ENCODE data around the gene RREB1.

The RREB1 gene

GRCh38 chr6:7164536-7165001 is 56.8 kb downstream of the RREB1 start:
- no peak for DNase-seq (ENCODE audit: low read depth)

DNA sequence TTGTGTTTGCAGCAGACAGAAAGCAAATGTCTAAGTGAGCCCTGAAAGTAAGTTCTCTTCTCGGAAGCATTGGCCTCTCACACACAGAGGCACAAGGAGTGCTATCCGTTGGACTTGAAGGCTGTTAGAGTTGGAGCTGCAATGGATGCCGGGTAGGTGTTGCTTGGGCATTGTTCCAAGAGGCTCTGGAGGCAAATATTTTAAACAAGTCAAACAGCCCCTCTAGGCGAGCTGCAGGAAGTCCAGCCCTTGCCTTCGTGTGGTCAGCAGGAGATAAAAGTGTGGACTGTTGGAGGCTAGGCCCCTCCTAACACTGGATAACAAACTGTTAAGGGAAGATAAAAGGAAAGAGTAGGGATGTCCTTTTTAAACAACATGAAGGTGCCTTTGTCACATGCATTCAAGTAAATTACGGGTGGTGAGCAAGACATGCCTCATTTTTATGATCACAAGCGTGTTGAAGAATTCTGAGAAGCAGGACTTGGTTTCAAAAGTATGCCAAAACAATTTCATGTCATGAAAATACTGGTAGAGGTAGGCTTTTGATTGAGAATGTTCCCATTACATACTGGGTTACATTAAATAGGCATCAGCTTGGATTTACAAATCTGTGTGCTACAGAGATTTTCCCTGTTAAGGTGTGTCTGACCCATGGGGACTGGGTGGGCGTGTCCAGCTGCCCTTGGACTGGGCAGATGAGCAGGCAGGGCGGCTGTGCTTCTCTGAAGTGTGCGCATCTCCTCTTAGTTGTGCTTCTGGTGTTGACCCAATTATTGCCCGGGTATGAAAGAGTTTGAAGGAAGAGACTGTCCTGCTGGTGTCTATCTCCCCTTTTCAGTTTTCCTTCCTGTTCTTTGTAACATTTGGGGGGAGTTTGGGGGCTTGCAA is 57.5 kb downstream of the RREB1 start:
- DNase-seq (ENCODE audit: low read depth) = no peak

DNA sequence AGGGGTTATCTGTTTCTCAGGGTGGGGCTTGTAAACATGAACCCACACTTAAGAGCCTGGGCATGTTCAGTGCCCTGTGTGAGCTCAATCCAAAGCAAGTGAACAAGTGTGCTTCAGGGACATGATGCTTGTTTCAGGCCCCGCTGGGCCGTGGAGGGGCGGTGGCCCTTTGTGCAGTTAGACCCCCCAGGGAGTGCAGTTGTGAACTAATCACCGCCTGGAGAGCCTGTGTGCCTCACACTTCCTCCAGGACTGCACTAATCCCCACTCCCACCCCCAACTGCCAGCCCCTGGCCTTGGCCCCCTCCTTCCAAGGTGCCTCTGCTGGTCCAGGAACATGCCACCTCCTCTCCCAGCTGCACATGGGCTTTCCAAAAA is 58.1 kb downstream of the RREB1 start:
- no peak for DNase-seq (ENCODE audit: low read depth)

DNA sequence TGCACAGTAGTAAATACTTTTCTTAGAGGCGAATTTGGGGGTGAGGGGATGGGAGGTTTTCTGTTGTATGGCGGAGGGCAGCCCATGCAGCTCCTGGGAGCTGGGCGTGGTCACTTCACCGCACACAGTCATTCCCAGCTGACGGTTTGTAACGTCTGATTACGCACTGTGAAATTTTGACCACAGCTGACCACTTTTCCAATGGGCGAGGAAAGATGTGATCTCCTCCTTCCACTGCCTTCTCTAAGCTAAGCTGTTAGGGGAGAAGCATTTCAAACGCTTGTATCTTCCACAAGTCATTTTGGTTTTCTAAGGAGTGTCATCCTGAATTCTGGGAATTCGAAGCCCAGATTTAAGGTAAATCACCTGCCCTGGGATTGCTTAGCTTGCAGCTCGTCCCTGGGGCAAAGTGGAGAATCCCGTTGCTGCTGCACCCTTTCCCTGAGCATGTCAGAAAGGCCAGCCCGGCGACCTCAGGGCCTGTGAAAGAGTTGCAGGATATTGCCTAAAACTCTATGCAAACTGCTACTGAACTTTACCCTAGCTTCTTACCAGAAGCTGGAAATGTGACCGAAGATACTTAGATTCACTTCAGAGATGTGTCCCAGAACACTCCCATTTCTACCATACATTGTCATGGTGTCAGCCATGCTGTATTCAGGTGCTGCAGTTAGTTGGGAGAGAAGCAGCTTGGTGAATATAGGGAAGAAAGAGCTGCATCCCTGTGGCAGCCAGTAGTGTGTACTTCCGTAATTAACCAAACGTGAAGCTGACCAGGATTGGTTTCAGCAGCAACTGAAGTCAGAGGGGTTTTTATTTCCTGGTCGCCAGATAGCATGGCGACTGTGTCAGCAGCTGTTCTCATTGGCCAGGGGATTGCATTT is 58.9 kb downstream of the RREB1 start:
- no peak for DNase-seq (ENCODE audit: low read depth)

GRCh38 chr6:7169296-7169721 is 61.5 kb downstream of the RREB1 start:
- DNase-seq (ENCODE audit: low read depth) = no peak

- no peak for DNase-seq (ENCODE audit: low read depth)
These were observed 62.5 kb downstream of the RREB1 start for GRCh38 chr6:7170117-7170732.

DNA sequence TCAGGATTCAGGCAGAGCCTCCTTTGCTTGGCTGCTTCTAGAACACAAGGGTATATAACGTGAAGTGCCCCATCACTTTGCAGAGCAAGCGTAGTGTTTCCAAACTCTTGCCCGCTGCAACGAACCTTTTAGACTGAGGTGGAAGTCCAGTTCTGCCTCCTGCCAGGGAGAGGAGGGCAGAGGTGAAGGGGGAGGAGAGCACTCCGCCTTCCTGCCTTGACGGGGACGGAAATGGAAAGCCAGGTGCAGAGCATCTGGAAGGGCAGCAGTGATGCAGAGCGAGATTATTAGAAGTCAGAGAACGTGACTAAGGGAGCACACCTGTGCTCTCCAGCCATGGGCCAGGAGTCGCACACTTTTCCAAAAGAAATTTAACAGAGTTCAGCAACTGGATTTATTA is 63.4 kb downstream of the RREB1 start:
- DNase-seq (ENCODE audit: low read depth) = no peak

DNA sequence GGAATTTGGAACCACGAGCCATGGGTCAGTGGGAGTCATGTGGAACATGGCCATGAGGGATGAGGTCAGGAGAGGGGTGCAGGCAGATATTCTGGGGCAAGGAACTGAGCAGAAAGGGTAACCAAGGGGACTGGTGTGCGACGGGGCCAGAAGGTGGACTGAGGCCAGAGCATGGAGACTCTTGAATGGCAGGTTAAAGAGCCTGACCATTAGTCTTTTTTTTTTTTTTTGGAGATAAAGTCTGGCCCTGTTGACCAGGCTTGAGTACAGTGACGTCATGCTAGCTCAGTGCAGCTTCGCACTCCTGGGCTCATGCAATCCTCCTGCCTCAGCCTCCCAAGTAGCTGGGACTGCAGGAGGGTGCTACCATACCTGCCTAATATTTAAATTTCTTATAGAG is 64.0 kb downstream of the RREB1 start:
- no peak for DNase-seq (ENCODE audit: low read depth)

DNA sequence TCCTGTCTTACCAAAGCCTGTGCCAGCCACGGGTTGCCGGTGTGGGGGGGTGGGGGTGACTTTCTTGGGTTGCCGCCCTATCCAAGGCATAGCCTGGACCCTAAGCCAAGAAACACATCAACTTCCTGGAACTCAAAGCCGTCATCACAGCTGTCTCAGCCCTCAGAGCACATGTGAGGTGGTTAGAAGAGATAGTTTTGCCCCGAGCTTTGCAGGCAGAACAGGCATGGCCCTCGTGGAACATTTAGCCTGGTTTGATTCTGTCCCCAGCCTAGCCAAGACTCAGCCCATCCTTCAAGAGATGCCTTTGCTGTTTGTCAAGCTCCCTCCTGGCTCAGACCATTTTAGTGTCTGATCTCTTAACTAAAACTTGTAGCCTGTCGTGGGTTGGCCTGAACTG is 64.9 kb downstream of the RREB1 start:
- no peak for DNase-seq (ENCODE audit: low read depth)

- no peak for DNase-seq (ENCODE audit: low read depth)
These were observed 66.2 kb downstream of the RREB1 start for GRCh38 chr6:7173843-7174503.

GRCh38 chr6:7175462-7175861 is 67.7 kb downstream of the RREB1 start:
- DNase-seq (ENCODE audit: low read depth) = no peak

- no peak for DNase-seq (ENCODE audit: low read depth)
These were observed 68.4 kb downstream of the RREB1 start for GRCh38 chr6:7176208-7176607.

DNA sequence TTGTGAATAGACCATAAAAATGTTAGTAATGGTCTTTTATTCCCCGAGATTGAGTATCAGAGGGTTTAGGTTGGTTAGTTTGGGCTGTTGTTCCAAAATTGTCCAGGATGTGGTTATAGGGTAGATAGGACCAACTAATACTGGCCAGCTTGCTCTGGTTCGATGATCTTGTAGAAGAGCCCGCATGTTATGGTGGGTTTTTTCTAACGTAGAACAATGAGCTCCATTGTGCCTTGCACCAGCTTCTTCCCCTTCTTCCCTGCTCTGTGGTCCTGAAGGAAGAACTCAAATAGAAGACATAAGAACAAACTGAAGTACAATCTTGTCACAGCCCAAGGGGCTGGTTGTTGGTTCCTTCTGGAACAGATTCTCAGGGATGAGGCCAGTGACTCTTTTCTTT is 70.5 kb downstream of the RREB1 start:
- DNase-seq (ENCODE audit: low read depth) = no peak

GRCh38 chr6:7180751-7181150 is 73.0 kb downstream of the RREB1 start:
- DNase-seq (ENCODE audit: low read depth) = no peak

GRCh38 chr6:7183707-7184106 is 75.9 kb downstream of the RREB1 start:
- no peak for DNase-seq (ENCODE audit: low read depth)

- peak; percentile 60 for DNase-seq (ENCODE audit: low read depth)
These were observed 76.7 kb downstream of the RREB1 start for GRCh38 chr6:7184502-7184901.

GRCh38 chr6:7185561-7185960 is 77.8 kb downstream of the RREB1 start:
- DNase-seq (ENCODE audit: low read depth) = no peak

GRCh38 chr6:7188492-7188891 is 80.7 kb downstream of the RREB1 start:
- no peak for DNase-seq (ENCODE audit: low read depth)

DNA sequence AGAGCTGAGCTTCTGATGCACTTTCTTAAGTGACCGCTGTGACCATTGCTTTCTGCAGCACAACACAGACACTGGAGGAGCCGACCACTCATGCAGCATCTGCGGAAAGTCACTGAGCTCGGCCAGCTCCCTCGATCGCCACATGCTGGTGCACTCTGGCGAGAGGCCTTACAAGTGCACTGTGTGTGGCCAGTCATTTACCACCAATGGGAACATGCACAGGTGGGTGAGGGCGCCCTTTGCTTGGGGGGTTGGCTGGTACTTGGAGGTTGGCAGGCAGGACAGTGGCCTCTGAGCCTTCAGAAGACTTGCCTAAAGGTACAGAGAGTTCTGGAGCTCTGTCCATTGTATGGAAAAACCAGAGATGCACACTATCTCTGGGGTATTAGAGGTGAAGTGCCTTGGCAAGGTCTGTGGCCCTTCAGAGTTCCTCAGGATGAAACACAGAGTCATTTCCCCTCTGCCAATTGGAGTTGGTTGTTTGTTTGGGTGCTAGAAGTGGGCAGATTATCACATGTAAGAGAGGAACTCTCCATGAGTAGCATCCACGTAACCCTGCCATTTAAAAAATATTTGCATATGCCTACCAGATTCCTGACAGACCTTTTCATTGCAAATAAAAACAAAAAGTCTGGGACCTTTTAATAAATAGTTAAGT is 81.5 kb downstream of the RREB1 start:
- DNase-seq (ENCODE audit: low read depth) = no peak

DNA sequence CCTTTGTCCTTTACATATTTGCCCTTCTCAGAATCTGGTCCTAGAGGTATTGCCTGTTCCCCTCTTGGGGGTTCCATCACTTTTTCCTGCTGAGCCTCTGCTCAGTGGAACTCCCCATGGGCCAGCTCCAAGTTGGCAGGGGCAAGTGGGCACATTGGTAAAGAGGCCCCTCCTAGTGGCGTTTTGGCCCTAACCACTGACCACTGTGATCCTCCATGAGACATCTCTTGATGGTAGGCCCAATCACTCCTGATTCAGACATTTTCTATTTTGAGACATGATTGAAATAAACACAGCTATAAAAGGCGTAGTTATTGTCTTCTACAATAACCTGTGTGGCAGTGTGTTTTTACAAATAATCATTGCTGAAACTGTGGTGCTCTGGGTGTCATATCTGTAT is 83.0 kb downstream of the RREB1 start:
- no peak for DNase-seq (ENCODE audit: low read depth)

GRCh38 chr6:7193122-7193521 is 85.4 kb downstream of the RREB1 start:
- DNase-seq (ENCODE audit: low read depth) = no peak

GRCh38 chr6:7194657-7195056 is 86.9 kb downstream of the RREB1 start:
- no peak for DNase-seq (ENCODE audit: low read depth)

Measured in ELR (cell line).